ENCODE data around the gene PCDHA9.
A peak's percentile ranks its signal among the peaks of the same experiment; 100 is the strongest.
"Not testable (repeated sequence)": the region's sequence is repeated elsewhere in the genome, so short reads cannot be mapped to it uniquely, and the experiment has no call there.

PCDHA9 gene

GRCh38 chr5:140834439-140835008 lies 13.7 kb upstream of the PCDHA9 start:
- DNase-seq, result not testable (repeated sequence)

- no peak for DNase-seq
These were observed 12.3 kb upstream of the PCDHA9 start for GRCh38 chr5:140835622-140836510.

- DNase-seq, result no peak
These were observed 6.9 kb upstream of the PCDHA9 start, which contains the start of gene PCDHA8 for GRCh38 chr5:140840978-140841962. Gene PCDHA8 (plus strand): TSS chr5:140841187. CDS start chr5:140841322, 135 bp downstream.

- no peak for DNase-seq
These were observed 5.1 kb upstream of the PCDHA9 start for GRCh38 chr5:140842798-140843733.

GRCh38 chr5:140849831-140850634 lies 1.9 kb downstream of the PCDHA9 start:
- DNase-seq, result not testable (repeated sequence)

- no peak for DNase-seq
These were observed 7.8 kb downstream of the PCDHA9 start, which contains the start of gene PCDHA10 for GRCh38 chr5:140855772-140856674. Gene PCDHA10 (plus strand): TSS chr5:140855897. CDS start chr5:140856049, 152 bp downstream.

GRCh38 chr5:140857177-140857986 lies 9.2 kb downstream of the PCDHA9 start:
- DNase-seq, result no peak

- DNase-seq, result no peak
These were observed 9.7 kb downstream of the PCDHA9 start for GRCh38 chr5:140857987-140858240.

- no peak for DNase-seq
These were observed 14.5 kb downstream of the PCDHA9 start for GRCh38 chr5:140862441-140863295.

- DNase-seq, result peak; percentile 9
These were observed 20.8 kb downstream of the PCDHA9 start, which contains the start of gene PCDHA11 for GRCh38 chr5:140868721-140869554. Gene PCDHA11 (plus strand): TSS chr5:140868957. CDS start chr5:140869104, 147 bp downstream.

GRCh38 chr5:140869555-140869886 lies 21.3 kb downstream of the PCDHA9 start:
- DNase-seq, result peak; percentile 12

- no peak for DNase-seq
These were observed 22.3 kb downstream of the PCDHA9 start for GRCh38 chr5:140870221-140871201.

- no peak for DNase-seq
These were observed 27.2 kb downstream of the PCDHA9 start, which contains the start of gene PCDHA12 for GRCh38 chr5:140875085-140876065. Gene PCDHA12 (plus strand): TSS chr5:140875308. CDS start chr5:140875473, 165 bp downstream.

- not testable (repeated sequence) for DNase-seq
These were observed 28.5 kb downstream of the PCDHA9 start for GRCh38 chr5:140876541-140877261.

All from NCI-H2107 (cell line).